GM21737 (cell line): Measurements from ENCODE around the gene TSHZ2.

Experiments
- ATAC-seq: cut with Tn5 transposase; IDR thresholded peaks from one replicate; pipeline ENCODE4 v1.9.1; 2021; ENCODE audit warnings: mild to moderate bottlenecking, moderate library complexity; ENCODE audit not compliant: unreplicated experiment

Gene TSHZ2

DNA sequence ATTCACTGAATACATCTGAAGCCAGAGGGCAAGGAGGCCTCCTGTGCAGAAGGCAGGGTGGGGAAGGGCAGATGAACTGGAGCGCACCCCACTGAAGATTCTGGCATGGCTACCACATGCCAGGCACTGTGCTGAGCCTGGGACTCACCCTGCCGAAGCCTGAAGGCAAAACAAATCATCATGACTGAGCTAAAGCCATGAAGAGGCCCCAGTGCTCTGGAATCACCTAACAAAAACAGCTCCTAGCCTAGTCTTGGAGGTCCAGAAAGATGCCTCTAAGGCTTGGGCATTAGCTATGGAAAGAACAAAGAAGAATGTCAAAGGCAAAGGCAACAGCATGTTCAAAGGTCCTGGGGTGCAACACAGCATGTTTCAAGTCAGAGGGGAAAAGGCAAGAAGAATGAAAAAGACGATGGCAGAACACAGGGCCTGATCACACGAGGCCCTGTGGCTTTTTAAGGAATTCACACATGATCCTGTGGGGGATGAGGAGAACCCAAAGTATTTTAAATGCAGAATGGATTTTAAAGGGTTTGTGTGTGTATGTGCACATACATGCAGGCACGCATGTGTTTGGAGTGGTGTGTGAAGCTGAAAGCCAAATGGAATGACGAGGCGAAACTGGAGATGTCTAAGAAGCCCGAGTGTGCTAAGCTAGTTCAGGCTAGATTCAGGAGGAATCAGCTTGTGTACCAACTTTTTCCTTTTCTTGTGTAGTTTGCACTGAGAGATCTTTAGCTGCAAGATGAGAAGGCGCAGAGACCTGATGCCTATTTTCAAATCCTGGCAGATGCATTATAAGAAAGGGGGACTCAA, 360.1 kb downstream of the TSHZ2 start:
- ATAC-seq: no peak

DNA sequence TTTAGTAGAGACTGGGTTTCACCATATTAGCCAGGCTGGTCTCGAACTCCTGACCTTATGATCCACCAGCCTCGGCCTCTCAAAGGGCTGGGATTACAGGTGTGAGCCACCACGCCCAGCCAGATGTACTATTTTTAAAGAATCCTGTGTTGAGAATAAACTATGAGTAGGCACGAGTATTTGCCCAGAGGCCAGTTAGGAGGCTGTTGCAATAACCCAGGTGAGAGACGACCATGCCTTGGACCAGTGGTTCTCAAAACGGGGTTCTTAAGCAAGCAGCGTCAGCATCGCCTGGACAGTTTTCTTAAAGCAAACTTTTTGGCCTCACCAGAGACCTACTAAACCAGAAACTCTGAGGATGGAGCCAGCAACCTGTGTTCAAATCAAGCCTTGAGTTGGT, 362.7 kb downstream of the TSHZ2 start:
- ATAC-seq: no peak

DNA sequence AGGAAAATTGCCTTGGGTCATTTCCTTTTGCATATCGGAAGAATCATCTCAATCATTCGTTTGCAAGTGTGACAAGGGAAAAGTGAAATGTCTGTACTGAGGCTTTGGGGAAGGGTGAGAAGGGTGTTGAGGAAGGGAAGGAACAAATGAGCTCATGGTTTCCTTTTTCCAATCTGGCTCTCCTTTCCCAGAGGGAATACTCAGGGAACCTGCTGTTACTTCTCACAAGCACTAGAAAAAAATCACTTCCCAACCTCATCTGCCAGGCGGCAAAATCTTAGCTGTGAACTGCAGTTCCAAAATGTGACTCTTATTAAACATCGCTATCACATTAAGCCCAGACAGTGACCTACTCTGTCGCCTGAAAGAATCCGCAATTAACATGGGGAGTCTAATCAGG, 363.4 kb downstream of the TSHZ2 start:
- ATAC-seq: no peak

DNA sequence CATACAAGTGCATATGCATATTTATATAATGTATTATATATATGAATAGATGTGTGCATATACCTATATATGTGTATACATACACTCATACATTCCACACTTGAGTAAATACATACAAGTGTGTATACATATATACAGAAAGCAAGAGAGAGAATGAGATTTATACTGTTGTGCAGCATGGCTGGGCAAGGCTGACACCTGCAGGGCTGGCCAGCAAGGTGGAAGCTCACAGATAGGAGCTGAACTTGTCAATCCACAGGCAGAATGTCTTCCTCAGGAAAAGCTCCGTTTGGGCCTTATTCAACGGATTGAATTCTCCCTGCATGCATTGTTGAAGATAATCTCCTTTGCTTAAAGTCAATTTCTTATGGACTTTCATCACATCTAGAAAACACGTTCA, 364.7 kb downstream of the TSHZ2 start:
- ATAC-seq: no peak

DNA sequence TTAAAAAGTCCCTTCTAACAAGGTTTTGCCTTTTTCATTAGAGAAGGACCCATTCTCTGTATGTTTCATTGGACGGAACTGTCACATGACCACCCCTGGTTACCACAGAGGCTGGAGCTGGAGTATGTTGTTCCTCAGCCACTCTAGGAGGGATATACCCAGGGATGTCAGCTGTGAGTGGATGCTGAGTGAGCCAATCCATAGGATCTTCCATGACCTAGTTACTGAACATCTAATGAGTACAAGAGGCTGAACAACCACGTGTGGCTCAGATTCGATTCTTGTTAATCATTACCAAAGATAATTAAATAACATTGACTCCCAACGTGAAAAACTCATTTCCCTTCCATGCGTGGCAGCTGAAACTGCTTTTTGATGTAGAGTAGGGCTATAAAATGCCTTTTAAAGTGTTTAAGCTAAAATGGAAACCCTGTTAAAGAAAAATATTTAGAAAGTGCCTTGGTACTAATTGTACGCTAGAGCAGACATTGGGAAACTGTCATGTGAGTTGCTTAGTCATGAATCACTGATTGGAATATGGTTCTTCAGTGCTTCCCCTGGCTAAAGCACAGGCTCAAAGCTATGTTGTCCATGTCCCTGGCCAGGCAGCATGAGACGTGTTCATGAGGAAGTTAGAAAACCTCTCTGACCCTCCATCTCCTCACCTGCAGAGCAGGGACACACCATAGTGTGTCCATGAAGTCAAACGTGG, 365.4 kb downstream of the TSHZ2 start:
- no peak for ATAC-seq

DNA sequence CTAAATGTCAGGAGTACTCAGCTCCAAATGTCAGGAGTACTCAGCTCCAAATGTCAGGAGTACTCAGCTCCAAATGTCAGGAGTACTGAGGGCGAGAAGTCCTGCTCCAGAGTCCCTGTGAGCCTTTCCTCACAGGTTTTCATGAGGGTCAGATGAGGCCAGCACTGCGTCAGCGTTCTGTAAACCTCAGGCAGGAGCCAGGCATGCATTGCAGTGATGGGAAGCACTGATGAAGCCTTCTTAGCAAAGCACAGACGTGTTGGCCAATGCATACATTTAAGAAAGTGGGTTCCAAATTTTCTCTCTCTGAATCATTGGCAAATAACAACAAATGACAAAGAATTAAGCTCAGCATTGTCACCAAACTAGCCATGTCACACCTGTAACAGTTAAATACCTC, 366.6 kb downstream of the TSHZ2 start:
- no peak for ATAC-seq

DNA sequence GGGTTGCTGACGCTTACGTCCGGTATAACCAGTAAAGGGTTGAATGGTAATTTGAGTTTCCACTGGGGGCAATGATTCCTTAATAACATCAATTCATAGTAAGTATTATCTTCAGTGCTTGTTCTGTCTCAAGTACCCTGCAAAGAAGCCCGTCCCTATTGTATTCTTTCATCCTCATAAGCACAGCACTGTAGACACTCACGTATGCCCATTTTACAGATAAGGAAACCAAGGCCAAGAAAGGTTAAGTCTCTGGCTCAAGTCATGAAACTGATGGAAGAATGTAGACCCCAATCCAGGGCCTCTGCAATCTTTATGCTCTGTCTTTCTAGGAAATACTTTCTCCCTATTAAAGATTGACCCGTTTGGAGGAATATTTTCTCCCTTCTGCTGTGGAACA, 370.3 kb downstream of the TSHZ2 start:
- no peak for ATAC-seq

DNA sequence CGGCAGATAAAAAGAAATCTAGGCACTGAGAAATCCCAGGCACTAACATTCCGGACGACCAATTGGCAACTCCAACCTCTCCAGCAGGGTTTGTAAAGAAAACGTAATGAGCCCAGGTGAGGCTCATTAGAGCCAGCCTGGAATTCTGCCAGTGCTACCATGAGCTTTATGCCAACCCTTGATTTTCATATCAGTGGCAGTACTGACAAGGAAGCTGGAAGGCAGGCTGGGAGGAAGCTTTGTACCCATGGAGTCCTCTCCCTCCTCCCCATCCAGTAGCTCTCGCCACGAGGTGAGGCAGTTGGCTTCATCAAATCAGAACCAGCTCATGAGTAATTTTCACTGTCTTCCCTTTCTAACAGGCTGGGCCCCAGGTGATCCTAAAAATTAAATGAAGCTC, 371.3 kb downstream of the TSHZ2 start:
- no peak for ATAC-seq

DNA sequence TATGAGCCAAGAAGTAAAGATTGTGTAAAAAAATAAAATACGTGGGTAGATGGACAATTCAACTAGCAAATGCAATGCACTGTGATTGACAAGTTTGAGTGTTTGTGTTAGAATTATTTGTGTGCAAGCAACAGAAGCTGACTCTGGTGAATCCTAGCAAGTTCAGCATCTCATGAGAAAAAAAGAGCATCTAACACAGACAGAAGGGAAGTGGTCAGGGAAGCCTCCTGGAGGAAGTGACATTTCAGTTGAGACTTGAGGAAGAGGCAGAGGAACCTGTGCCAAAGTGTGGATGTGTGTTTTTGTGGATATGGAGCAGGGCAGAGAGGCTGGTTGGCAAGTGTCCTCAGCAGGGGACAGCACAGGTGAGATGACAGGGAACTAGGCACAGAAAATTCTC, 372.7 kb downstream of the TSHZ2 start:
- no peak for ATAC-seq

DNA sequence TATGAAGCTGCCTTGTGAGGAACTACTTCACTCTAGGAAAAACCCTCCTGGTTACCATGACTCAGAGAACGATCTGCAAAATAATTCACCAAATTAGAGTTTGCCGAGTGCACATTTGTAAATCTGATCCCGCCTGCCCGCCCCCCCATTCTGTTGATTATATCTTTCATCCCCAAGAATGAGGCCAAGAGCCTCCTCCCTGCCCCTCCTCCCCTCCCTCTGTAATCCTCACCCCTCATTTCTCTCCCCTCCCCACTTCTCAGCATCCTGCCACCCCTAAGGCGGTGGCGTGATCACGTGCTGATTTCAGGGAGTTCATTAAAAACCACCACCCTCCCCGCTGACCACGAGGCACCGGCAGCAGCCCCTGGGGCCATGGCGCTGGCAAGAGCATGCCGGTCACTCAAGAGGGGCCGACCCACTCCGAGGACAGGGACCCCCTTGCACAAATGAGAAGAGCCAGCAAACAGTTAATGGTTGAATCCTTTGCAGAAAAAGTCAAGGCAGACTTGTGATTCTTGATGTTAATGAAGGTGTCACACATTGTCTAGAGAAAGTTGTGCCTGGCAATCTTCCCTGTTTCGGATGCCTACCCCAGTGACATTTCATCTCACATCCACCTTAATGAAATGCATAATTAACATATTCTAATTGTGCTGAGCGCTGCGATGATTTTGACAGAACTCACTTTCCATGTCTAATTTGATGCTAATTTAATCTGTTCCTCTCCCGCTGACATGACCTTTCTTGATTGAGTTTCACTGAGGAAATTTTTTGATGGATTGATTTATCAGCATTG, 373.6 kb downstream of the TSHZ2 start:
- no peak for ATAC-seq

DNA sequence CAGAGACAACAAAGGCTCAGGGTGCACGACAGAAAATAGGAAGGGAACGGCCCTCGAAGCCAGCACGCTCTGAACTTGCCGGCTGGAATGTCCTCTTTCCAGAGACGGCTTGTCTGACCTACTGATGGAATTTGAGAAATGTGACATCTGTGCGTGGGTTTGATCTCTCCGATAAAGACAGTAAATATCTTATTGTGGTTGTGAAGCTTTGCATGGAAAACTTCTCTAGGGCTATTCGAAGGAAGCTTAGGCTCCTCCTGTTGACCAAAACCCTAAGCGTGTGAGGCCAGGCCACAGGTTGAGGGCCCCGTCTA, 374.1 kb downstream of the TSHZ2 start:
- ATAC-seq: no peak

DNA sequence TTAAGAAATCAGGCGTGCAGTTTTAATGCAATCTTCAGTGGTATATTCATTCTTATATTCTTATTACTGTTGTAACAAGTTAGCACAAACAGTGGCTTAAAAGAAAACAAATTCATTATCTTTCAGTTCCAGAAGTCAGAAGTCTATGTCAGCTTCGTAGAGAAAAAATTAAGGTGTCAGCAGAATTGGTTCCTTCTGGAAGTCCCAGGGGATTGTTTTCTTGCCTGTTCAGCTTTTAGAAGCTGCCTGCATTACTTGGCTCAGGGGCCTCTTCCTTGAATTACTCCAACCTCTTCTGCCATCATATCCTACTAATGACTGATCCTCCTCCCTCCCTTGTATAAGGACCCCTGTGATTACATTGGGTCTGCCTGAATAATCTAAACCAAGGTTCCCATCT, 377.6 kb downstream of the TSHZ2 start:
- no peak for ATAC-seq

DNA sequence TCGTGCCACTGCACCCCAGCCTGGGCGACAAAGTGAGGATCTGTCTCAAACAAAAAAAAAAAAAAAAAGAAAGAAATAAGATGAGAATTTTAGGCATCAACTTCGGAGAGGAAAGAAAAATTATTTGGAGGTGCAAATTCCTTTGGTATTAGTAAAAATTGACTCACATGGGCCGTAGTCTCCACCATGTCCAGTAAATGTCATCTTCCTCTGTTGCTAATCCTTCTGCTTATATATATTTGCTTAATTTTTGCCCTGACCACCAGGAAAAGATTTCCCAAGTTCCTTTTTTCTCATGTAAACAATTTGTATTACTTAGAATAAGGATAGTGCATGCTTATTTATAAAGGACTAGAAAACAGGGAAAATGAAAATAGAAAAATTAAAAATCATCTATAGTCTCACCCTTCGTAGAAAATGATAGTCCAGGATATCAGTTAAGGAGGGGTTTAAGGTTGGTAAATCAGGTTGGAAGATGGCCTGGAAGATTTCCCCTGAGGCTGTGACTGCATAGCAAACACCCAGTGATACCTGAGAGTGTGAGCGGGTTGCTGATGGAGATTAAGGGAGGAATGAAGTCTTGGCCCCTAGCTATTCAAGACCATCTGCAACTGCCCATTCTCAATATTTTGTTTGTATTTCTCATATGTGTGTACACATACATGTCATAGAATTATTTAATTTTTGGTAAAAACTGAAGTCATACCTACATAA, 380.7 kb downstream of the TSHZ2 start:
- no peak for ATAC-seq

DNA sequence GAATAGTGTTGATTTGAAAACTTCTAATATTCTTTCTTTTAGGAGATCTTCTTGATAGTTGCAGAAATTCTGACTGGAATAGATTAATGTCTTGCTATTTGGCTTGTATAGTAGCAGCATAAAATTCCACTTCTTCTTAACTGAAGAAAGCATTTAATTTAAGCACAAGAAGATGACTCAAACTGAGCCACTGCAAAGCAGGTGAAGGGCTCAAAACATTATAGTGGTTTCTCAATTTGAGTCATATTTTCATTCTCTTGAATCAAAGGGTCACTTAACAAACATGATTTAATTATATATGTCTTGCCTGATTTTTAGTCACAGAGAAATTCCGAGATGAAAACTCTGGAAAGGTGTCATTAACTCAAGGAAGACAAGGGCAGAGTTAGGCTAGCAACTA, 382.2 kb downstream of the TSHZ2 start:
- ATAC-seq: no peak

DNA sequence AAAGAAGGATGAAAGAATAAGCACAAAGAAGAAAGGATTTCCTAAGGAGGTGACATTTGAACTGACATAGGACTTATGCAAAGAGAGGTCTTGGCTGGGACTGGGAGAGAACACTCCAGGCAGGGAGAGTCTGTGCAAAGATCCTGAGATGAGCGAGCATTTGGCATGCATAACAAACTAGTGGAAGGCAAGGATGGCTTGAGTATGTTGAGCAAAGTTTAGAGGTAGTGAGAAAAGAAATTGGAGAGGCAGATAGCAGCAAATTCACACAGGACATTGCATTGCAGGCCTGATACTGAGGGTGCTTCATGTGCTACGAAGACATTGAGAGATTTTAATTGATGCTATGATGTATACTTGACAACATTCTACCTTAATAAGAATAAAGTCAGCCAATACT, 383.6 kb downstream of the TSHZ2 start:
- ATAC-seq: no peak

DNA sequence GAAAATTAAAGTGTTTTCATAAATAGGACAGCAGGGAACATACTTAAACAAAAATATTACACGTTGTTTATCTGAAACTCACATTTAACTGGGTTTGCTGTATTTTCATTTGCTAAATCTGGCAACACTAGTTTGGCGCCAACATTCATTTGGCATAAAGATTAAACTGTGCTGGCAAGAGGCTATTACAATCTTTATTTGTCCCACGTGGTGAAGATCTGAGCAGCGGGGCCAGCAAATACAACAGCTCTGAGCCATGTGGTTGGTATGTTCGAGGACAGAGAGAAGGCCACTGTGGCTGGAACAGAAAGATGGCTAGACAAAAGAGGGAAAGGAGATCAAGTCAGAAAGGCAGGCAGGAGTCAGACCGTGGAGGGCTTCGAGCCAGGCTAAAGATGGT, 387.3 kb downstream of the TSHZ2 start:
- ATAC-seq: no peak

DNA sequence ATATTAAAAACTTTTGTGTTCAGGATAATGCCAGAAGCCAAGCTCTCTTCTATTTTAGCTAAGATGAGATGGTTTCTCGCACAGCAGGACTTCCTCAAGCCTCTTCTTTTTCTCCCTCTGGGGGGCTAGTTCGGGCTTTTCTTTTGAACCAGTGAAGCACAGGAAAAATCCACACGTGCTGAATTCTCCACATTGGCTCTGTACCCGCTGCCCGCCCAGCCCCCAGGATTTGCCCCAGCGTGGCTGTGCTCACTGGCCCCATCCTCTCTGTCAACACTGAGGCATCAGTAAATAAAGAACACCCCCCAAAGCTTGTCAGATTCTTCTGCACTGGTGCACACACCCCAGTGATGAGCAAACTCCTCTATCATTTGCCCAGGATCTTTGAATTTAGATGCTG, 388.7 kb downstream of the TSHZ2 start:
- ATAC-seq: no peak

DNA sequence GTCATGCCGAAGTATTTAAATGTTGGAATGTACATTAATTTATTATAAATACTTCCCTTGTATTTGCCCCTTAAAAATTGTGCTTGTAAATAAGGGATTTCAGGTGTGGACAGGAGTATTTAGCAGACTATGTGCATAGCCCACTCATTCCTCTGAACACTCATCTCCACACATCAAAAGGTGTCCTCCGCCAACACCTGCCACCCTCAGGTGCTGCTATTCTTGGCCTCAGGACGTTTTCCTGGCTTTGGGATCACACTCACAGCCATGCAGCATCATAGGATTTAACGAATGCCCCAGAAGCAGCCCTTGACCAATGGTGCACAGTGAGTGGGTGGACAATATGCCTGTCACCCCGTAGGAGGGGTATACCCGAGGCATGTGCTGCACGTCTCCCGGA, 390.6 kb downstream of the TSHZ2 start:
- ATAC-seq: no peak

DNA sequence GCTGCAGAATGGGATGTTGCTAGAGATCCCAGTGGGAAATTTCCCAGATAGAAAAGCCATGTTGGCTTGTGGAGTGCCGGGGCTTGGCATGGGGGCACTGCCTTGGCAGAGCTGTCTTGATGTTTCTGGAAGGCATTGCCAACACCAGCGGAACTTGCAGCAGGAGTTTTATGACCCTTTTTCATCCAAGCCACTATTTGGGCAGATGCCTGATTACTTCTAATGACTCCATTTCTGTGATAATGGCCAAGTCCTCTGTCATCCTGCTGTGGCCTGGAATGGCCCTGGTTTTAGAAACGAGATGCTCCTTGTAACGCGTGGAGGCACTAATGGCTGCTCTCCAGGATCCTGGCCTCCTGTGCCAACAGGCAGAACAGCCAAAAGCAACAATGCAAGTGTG, 392.5 kb downstream of the TSHZ2 start:
- no peak for ATAC-seq

DNA sequence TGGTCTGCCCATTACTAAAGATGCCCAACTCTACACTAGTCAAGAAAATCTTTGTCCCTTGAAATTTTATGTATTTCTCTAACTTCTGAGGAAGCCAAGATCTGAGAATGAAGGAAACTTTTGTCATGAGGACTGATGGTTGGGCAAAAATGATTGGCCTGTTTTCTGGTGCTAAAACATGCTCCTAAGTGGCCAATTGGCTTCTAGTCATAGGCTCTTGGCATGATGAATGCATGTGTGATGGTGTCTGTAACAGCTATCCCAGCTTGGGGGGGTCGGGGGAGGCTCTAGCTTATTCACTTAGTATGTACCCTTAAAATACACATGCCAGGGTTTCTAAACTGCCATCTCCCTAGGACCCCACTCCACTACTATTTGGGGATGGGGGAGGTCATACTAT, 392.9 kb downstream of the TSHZ2 start:
- ATAC-seq: no peak

DNA sequence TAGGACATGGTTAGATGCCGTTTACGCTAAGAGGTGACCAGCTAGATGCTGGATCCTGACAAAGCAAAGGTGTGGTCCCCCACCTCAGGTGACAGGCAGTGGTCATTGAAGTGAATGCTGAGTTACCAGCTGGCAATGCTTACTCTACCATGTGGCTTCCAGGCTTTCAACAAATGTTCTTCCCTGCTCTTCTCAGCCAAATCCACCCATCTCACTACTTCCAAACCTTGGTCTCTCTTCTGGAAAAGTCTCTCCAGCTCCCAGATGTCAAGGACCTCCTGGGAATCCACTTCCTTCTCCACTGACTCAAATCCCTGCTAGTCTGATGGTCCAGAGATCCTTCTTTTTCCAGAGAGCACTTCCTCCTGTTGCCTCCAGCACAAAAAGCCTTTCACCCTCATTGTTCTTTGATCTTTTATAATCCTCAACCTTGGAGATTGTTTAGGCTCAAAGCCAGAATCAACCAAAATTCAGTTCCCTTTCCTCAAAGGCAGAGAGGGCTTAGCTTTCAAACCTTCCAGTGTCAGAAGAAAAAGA, 393.4 kb downstream of the TSHZ2 start:
- ATAC-seq: no peak
